B cell (primary cell): ENCODE data around the gene TMEM239.

Source experiments
- CTCF ChIP-seq: fragments of 200-600 bp; IDR thresholded peaks from one replicate; pipeline ENCODE4 v1.8.0; 2022; ENCODE audit warnings: antibody characterized with exemption, mild to moderate bottlenecking
- EZH2 ChIP-seq: IDR thresholded peaks from 2 replicates; pipeline ENCODE4 v1.6.1; 2012; ENCODE audit warnings: borderline replicate concordance, low read depth, mild to moderate bottlenecking, moderate library complexity, low read length; ENCODE audit not compliant: insufficient read depth, poor library complexity, severe bottlenecking

GRCh38 chr20:2825761-2826160 lies 9.6 kb downstream of the TMEM239 start:
- TF ChIP-seq CTCF, result no peak
- TF ChIP-seq EZH2, result no peak
